HEK293 (cell line): Measurements from ENCODE around the gene MYL7.
A peak's percentile ranks its signal among the peaks of the same experiment; 100 is the strongest.

ENCODE experiments used
- CTCF ChIA-PET: fragments of 350-600 bp; formaldehyde crosslinking; extraction: SDS; loops from one replicate; lab custom pipeline; 2021; ENCODE audit warnings: antibody characterized with exemption; lab: Yijun Ruan, JAX
- POLR2A ChIA-PET: fragments of 300-600 bp; formaldehyde crosslinking; extraction: SDS; loops from one replicate; lab custom pipeline; 2020; ENCODE audit warnings: antibody characterized with exemption, inconsistent platforms; lab: Yijun Ruan, JAX
- H3K27ac ChIP-seq: fragments of 200-500 bp; sonication (Bioruptor generic); 2 replicates; pipeline ENCODE4 v1.5.1; 2014; ENCODE audit warnings: low read depth, low read length, control low read depth, inconsistent platforms; ENCODE audit errors: extremely low read depth
- H3K36me3 ChIP-seq, 2 experiments: fragments of 200-500 bp in 1 of 2; sonication (Bioruptor generic) in 1 of 2; 1 replicate in 1 of 2; 2 replicates in 1 of 2; pipeline ENCODE4 v1.5.1; 2014 to 2017; ENCODE audit warnings: inconsistent platforms in 2 of 2, low read length in 2 of 2; ENCODE audit not compliant: control insufficient read depth in 2 of 2, insufficient read depth in 1 of 2
- H3K4me1 ChIP-seq: fragments of 200-500 bp; sonication (Bioruptor generic); 2 replicates; pipeline ENCODE4 v1.5.1; 2014; ENCODE audit warnings: mild to moderate bottlenecking, low read length, inconsistent platforms; ENCODE audit not compliant: control insufficient read depth, insufficient read depth
- H3K4me3 ChIP-seq: 2 replicates; pipeline ENCODE4 v1.5.1; 2011; ENCODE audit warnings: low read depth, mild to moderate bottlenecking, control low read depth, low read length, moderate library complexity
- H3K9me3 ChIP-seq: fragments of 200-500 bp; sonication (Bioruptor generic); 2 replicates; pipeline ENCODE4 v1.5.1; 2014; ENCODE audit warnings: low read depth, low read length, inconsistent platforms; ENCODE audit not compliant: control insufficient read depth, insufficient read depth
- GLI4 ChIP-seq: fragments of 450-650 bp; formaldehyde crosslinking; IDR thresholded peaks from 2 replicates; pipeline ENCODE4 v1.5.1; 2016; ENCODE audit warnings: missing biosample characterization, missing genetic modification characterization
- GLIS1 ChIP-seq: fragments of 450-650 bp; formaldehyde crosslinking; IDR thresholded peaks from 2 replicates; pipeline ENCODE4 v1.5.1; 2016; ENCODE audit warnings: missing biosample characterization, missing genetic modification characterization
- TSHZ1 ChIP-seq: fragments of 450-650 bp; formaldehyde crosslinking; IDR thresholded peaks from 2 replicates; pipeline ENCODE4 v1.5.1; 2016; ENCODE audit warnings: missing biosample characterization, missing genetic modification characterization, borderline replicate concordance
- ZBTB49 ChIP-seq: fragments of 450-650 bp; formaldehyde crosslinking; IDR thresholded peaks from 2 replicates; pipeline ENCODE4 v1.5.1; 2016; ENCODE audit warnings: missing biosample characterization, missing genetic modification characterization, low read depth
- ZFP41 ChIP-seq: fragments of 450-650 bp; formaldehyde crosslinking; IDR thresholded peaks from 2 replicates; pipeline ENCODE4 v1.5.1; 2016; ENCODE audit warnings: missing biosample characterization, missing genetic modification characterization, borderline replicate concordance
- ZIC2 ChIP-seq: fragments of 450-650 bp; formaldehyde crosslinking; IDR thresholded peaks from 2 replicates; pipeline ENCODE4 v1.5.1; 2016; ENCODE audit warnings: missing biosample characterization, missing genetic modification characterization
- ZNF2 ChIP-seq: fragments of 450-650 bp; formaldehyde crosslinking; IDR thresholded peaks from 2 replicates; pipeline ENCODE4 v1.5.1; 2016; ENCODE audit warnings: missing biosample characterization, missing genetic modification characterization
- ZNF274 ChIP-seq, 2 experiments: fragments of 200-500 bp in 1 of 2; fragments of 450-650 bp in 1 of 2; sonication (Bioruptor generic) in 1 of 2; formaldehyde crosslinking in 1 of 2; IDR thresholded peaks; 2 replicates each; pipeline versions ENCODE4 v1.5.1 to v1.6.1; 2014 to 2016; ENCODE audit warnings: borderline replicate concordance in 1 of 2, inconsistent platforms in 1 of 2, low read length in 1 of 2, missing biosample characterization in 1 of 2, missing genetic modification characterization in 1 of 2
- ZNF366 ChIP-seq: fragments of 450-650 bp; formaldehyde crosslinking; conservative IDR thresholded peaks from 2 replicates; pipeline ENCODE4 v1.5.1; 2016; ENCODE audit warnings: missing biosample characterization, missing genetic modification characterization
- ZNF398 ChIP-seq: fragments of 450-650 bp; formaldehyde crosslinking; IDR thresholded peaks from 2 replicates; pipeline ENCODE4 v1.5.1; 2017; ENCODE audit warnings: missing biosample characterization, missing genetic modification characterization
- ZNF416 ChIP-seq: fragments of 450-650 bp; formaldehyde crosslinking; IDR thresholded peaks from 2 replicates; pipeline ENCODE4 v1.5.1; 2016; ENCODE audit warnings: missing biosample characterization, missing genetic modification characterization
- ZNF433 ChIP-seq: fragments of 450-650 bp; formaldehyde crosslinking; IDR thresholded peaks from 2 replicates; pipeline ENCODE4 v1.5.1; 2016; ENCODE audit warnings: missing biosample characterization, missing genetic modification characterization, low read depth
- ZNF48 ChIP-seq: fragments of 450-650 bp; formaldehyde crosslinking; IDR thresholded peaks from 2 replicates; pipeline ENCODE4 v1.5.1; 2016; ENCODE audit warnings: missing biosample characterization, missing genetic modification characterization
- ZNF707 ChIP-seq: fragments of 450-650 bp; formaldehyde crosslinking; IDR thresholded peaks from 2 replicates; pipeline ENCODE4 v1.5.1; 2016; ENCODE audit warnings: missing biosample characterization, missing genetic modification characterization

MYL7 gene

GRCh38 chr7:44185729-44186128 is 44.6 kb upstream of the MYL7 start:
- ChIA-PET POLR2A (no interaction called here), CTCF (no interaction called here)
- Histone ChIP-seq H3K36me3 (no peaks in the 10 kb centered on the region), H3K27ac (no peak overlapping the region), H3K9me3 (no peaks in the 10 kb centered on the region), H3K4me3 (no peak overlapping the region), H3K4me1 (0 out of 2 replicates have a peak, but pooled peaks cover 2% of the 10 kb centered on the region)
- 0 out of 2 replicates have a peak, but pooled peaks have one; percentile 10 for TF ChIP-seq GLIS1
- TF ChIP-seq ZNF274 (IDR thresholded peaks at IDR 0.05; ENCODE audit: low read length): no peak
- TF ChIP-seq ZNF274 (tag by site-specific recombination; IDR thresholded peaks at IDR 0.05; ENCODE audit: borderline replicate concordance): no peak

- TF ChIP-seq TSHZ1 (tag by site-specific recombination): no peak
- peak; percentile 37; the same call in 1 of the 2 replicates for TF ChIP-seq ZIC2
- peak; percentile 83 for TF ChIP-seq ZNF366
- no peak for TF ChIP-seq ZBTB49 (tag by site-specific recombination)
- TF ChIP-seq ZFP41 (tag by site-specific recombination): no peak
- no peak for TF ChIP-seq ZNF433 (tag by site-specific recombination)
- TF ChIP-seq ZNF416 (tag by site-specific recombination): no peak
- no peak for TF ChIP-seq ZNF707 (tag by site-specific recombination)
- TF ChIP-seq ZNF398 (tag by site-specific recombination): 0 out of 2 replicates have a peak, but pooled peaks have one; percentile 8
- TF ChIP-seq ZNF2: no peak
- no peak for TF ChIP-seq GLI4 (tag by site-specific recombination)
- TF ChIP-seq ZNF48 (tag by site-specific recombination): no peak
- TF ChIP-seq, all 188 proteins: peak for 3
- ChIA-PET POLR2A (no interaction called here), CTCF (interaction anchor here (1.3 kb wide), 1 partner anchor 13 kb away, joined by 4 read pairs; no protein-coding TSS in a partner anchor)
- Histone ChIP-seq H3K9me3 (no peaks in the 10 kb centered on the region), H3K27ac (no peak overlapping the region), H3K4me1 (0 out of 2 replicates have a peak, but pooled peaks cover 2% of the 10 kb centered on the region), H3K36me3 (no peaks in the 10 kb centered on the region), H3K4me3 (no peak overlapping the region)
These were observed 43.8 kb upstream of the MYL7 start for GRCh38 chr7:44184873-44185446.
